HEK293T (cell line): Measurements from ENCODE around the gene FAM117A.

Source experiments
- CTCF ChIA-PET: fragments of 350-600 bp; formaldehyde crosslinking; extraction: SDS; loops from one replicate; lab custom pipeline; 2021; ENCODE audit warnings: antibody characterized with exemption, inconsistent platforms; lab: Yijun Ruan, JAX
- POLR2A ChIA-PET: fragments of 350-600 bp; formaldehyde crosslinking; extraction: SDS; loops from one replicate; lab custom pipeline; 2020; ENCODE audit warnings: antibody characterized with exemption, inconsistent platforms; lab: Yijun Ruan, JAX
- DNase-seq: peaks from one replicate; pipeline ENCODE4 v3.0.0; 2012; ENCODE audit warnings: mixed read lengths; ENCODE audit errors: extremely low spot score
- ARNT ChIP-seq: fragments of 450-650 bp; IDR thresholded peaks from 2 replicates; pipeline ENCODE4 v1.6.1; 2017; ENCODE audit warnings: mild to moderate bottlenecking
- BHLHE40 ChIP-seq: fragments of 450-650 bp; IDR thresholded peaks from 2 replicates; pipeline ENCODE4 v1.6.1; 2016; ENCODE audit warnings: mild to moderate bottlenecking, moderate library complexity, borderline replicate concordance
- CTBP1 ChIP-seq: fragments of 450-650 bp; IDR thresholded peaks from 2 replicates; pipeline ENCODE4 v1.6.1; 2016; ENCODE audit warnings: borderline replicate concordance
- ELF4 ChIP-seq: fragments of 450-650 bp; IDR thresholded peaks from 2 replicates; pipeline ENCODE4 v1.6.1; 2017; ENCODE audit warnings: antibody characterized with exemption
- FOXA1 ChIP-seq: fragments of 450-650 bp; IDR thresholded peaks from 2 replicates; pipeline ENCODE4 v1.6.1; 2016; ENCODE audit warnings: mild to moderate bottlenecking
- FOXK2 ChIP-seq: fragments of 450-650 bp; IDR thresholded peaks from 2 replicates; pipeline ENCODE4 v1.6.1; 2016; ENCODE audit warnings: mild to moderate bottlenecking
- FOXM1 ChIP-seq: fragments of 450-650 bp; IDR thresholded peaks from 2 replicates; pipeline ENCODE4 v1.6.1; 2017; ENCODE audit warnings: mild to moderate bottlenecking, borderline replicate concordance
- HDGF ChIP-seq: fragments of 450-650 bp; IDR thresholded peaks from 2 replicates; pipeline ENCODE4 v1.6.1; 2017; ENCODE audit warnings: antibody characterized with exemption, borderline replicate concordance
- L3MBTL2 ChIP-seq: fragments of 450-650 bp; conservative IDR thresholded peaks from 2 replicates; pipeline ENCODE4 v1.6.1; 2016; ENCODE audit warnings: mild to moderate bottlenecking
- LEF1 ChIP-seq: fragments of 450-650 bp; IDR thresholded peaks from 2 replicates; pipeline ENCODE4 v1.6.1; 2017; ENCODE audit warnings: mild to moderate bottlenecking, borderline replicate concordance
- NFRKB ChIP-seq: fragments of 450-650 bp; IDR thresholded peaks from 2 replicates; pipeline ENCODE4 v1.6.1; 2016; ENCODE audit warnings: mild to moderate bottlenecking, moderate library complexity
- PKNOX1 ChIP-seq: fragments of 450-650 bp; IDR thresholded peaks from 2 replicates; pipeline ENCODE4 v1.6.1; 2016
- SP1 ChIP-seq: fragments of 450-650 bp; IDR thresholded peaks from 2 replicates; pipeline ENCODE4 v1.6.1; 2017
- SUZ12 ChIP-seq: fragments of 450-650 bp; IDR thresholded peaks from 2 replicates; pipeline ENCODE4 v1.6.1; 2016; ENCODE audit warnings: mild to moderate bottlenecking
- TARDBP ChIP-seq: fragments of 450-650 bp; IDR thresholded peaks from 2 replicates; pipeline ENCODE4 v1.6.1; 2016
- ZNF384 ChIP-seq: fragments of 450-650 bp; IDR thresholded peaks from 2 replicates; pipeline ENCODE4 v1.6.1; 2016

The FAM117A gene

GRCh38 chr17:49763735-49764558, at the start of gene FAM117A:
FAM117A (minus strand) TSS chr17:49764131; CDS start chr17:49764087, 44 bp downstream.
- DNase-seq: peak; percentile 99
- ChIA-PET POLR2A (interaction anchor here (0.6 to 2.1 kb wide), 19 partner anchors 9 to 349 kb away, joined by 3 to 20 read pairs (median 6); partner anchors contain the start of genes KAT7, PHB1 and SLC35B1), CTCF (interaction anchor here (0.6 to 1.8 kb wide), 5 partner anchors 8 to 1085 kb away, joined by 3 to 6 read pairs (median 3); partner anchors contain the start of gene SLC35B1)
- peak; percentile 48; the same call in 1 of the 2 replicates for TF ChIP-seq SP1
- no peak; the same call in 1 of the 2 replicates for TF ChIP-seq FOXM1
- peak; percentile 98 for TF ChIP-seq PKNOX1

GRCh38 chr17:49809056-49809455, 45.1 kb upstream of the FAM117A start:
- no peak for DNase-seq
- ChIA-PET POLR2A (no interaction called here), CTCF (no interaction called here)
- TF ChIP-seq TARDBP (no peak), FOXA1 (no peak)

GRCh38 chr17:49798738-49799137, 34.8 kb upstream of the FAM117A start:
- ChIA-PET CTCF (no interaction called here), POLR2A (interaction anchor here (2.1 kb wide), 1 partner anchor 10 kb away, joined by 9 read pairs; the partner anchor contains the start of gene KAT7)
- no peak for DNase-seq
- TF ChIP-seq LEF1: no peak
- no peak for TF ChIP-seq CTBP1
- TF ChIP-seq L3MBTL2: no peak
- TF ChIP-seq FOXM1: no peak
- no peak for TF ChIP-seq ARNT
- no peak for TF ChIP-seq PKNOX1
- TF ChIP-seq FOXA1: no peak
- TF ChIP-seq NFRKB: no peak
- no peak for TF ChIP-seq HDGF
- no peak for TF ChIP-seq SUZ12
- TF ChIP-seq SP1: no peak
- TF ChIP-seq ELF4: no peak
- no peak for TF ChIP-seq FOXK2
- no peak for TF ChIP-seq TARDBP
- TF ChIP-seq ZNF384: no peak
- no peak for TF ChIP-seq BHLHE40

- no peak for DNase-seq
- CTCF ChIA-PET: no interaction called here
- POLR2A ChIA-PET: interaction anchor here (2.1 kb wide), 1 partner anchor 10 kb away, joined by 9 read pairs; the partner anchor contains the start of gene KAT7
- no peak for TF ChIP-seq NFRKB
Measured at GRCh38 chr17:49798182-49798581, 34.3 kb upstream of the FAM117A start.

- no peak for DNase-seq
- ChIA-PET POLR2A (no interaction called here), CTCF (no interaction called here)
Measured at GRCh38 chr17:49795372-49795771, 31.4 kb upstream of the FAM117A start.

GRCh38 chr17:49793309-49793708, 29.4 kb upstream of the FAM117A start:
- POLR2A ChIA-PET: interaction anchor here (1.1 kb wide), 1 partner anchor 29 kb away, joined by 4 read pairs; no protein-coding TSS in a partner anchor
- TF ChIP-seq SP1 (no peak), BHLHE40 (no peak), ELF4 (no peak), FOXM1 (no peak), CTBP1 (no peak), ARNT (no peak), FOXK2 (no peak), NFRKB (no peak), LEF1 (no peak), L3MBTL2 (no peak), TARDBP (no peak), HDGF (no peak), SUZ12 (no peak), FOXA1 (no peak), PKNOX1 (no peak), ZNF384 (no peak)
- CTCF ChIA-PET: no interaction called here
- DNase-seq: no peak

More at GRCh38 chr17:49795372-49795771, 31.4 kb upstream of the FAM117A start:
- TF ChIP-seq NFRKB (no peak), ELF4 (no peak), TARDBP (no peak), CTBP1 (no peak), FOXM1 (no peak), FOXA1 (no peak), FOXK2 (no peak), PKNOX1 (no peak), ZNF384 (no peak), BHLHE40 (no peak), L3MBTL2 (no peak), ARNT (no peak), HDGF (no peak), LEF1 (no peak), SUZ12 (no peak), SP1 (no peak)
